Duodenal mucosa (tissue), 2 donors: ENCODE data around the gene DDX4.
A peak's percentile ranks its signal among the peaks of the same experiment; 100 is the strongest.
"Not testable (repeated sequence)": the region's sequence is repeated elsewhere in the genome, so short reads cannot be mapped to it uniquely, and the experiment has no call there.

ENCODE experiments used
- H3K27ac ChIP-seq: one replicate; pipeline ENCODE4 v1.7.0; 2013; ENCODE audit warnings: low read depth, low read length
- H3K27me3 ChIP-seq, 2 donors: one replicate each; pipeline ENCODE4 v1.7.0; 2013; ENCODE audit warnings: low read length in 2 of 2, control low read depth in 1 of 2; ENCODE audit not compliant: insufficient read depth in 2 of 2, control insufficient read depth in 1 of 2
- H3K36me3 ChIP-seq, 2 donors: one replicate each; pipeline ENCODE4 v1.7.0; 2013; ENCODE audit warnings: low read length in 2 of 2, control low read depth in 1 of 2; ENCODE audit not compliant: insufficient read depth in 2 of 2, control insufficient read depth in 1 of 2
- H3K4me1 ChIP-seq, 2 donors: one replicate each; pipeline ENCODE4 v1.7.0; 2013; ENCODE audit warnings: low read length in 2 of 2, control low read depth in 1 of 2; ENCODE audit not compliant: insufficient read depth in 2 of 2, control insufficient read depth in 1 of 2
- H3K4me3 ChIP-seq, 2 donors: one replicate each; pipeline ENCODE4 v1.7.0; 2013; ENCODE audit warnings: low read length in 2 of 2, low read depth in 1 of 2
- H3K9ac ChIP-seq, 2 donors: one replicate each; pipeline ENCODE4 v1.7.0; 2013; ENCODE audit warnings: low read length in 2 of 2, low read depth in 1 of 2
- H3K9me3 ChIP-seq, 2 donors: one replicate each; pipeline ENCODE4 v1.7.0; 2013; ENCODE audit warnings: low read length in 2 of 2, control low read depth in 1 of 2; ENCODE audit not compliant: control insufficient read depth in 1 of 2

The DDX4 gene

DNA sequence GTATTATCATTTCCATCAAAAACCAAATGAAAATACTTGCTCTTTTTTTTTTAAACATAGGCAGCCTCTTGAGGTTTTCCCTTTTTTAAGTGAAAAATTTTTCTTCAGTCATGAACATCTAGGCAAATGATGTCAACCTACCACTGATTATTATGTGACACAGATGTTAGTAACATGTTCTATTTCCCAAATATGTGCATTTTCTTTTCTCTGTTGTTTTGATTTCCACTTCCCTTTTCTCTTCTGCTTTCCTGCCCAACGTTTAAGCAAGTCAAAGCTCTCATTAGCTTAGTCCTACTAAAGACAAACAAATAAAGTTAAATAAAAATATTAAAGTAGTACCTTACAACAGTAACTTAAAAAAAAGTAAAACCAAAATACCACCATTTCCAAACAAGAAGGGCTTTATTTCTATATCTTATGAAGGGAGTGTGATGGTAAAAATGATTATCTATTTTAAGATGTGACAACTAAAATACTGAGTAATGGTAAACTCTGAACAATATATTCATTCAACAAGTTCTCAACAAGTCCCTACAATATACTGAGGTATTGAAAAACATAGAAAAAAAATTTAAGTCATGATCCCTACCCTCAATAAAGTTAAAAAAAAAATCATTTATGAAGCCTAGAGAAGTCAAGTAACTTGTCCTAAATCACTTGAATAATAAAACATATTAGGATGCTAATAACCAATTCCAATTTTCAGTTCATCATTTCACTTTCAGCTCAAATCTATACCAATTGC, 35.1 kb upstream of the DDX4 start:
- Histone ChIP-seq H3K36me3 (peaks cover 0 to 4% of the 10 kb centered on the region in 2 donors), H3K4me1 (no peaks in the 10 kb centered on the region), H3K27me3 (no peaks in the 10 kb centered on the region), H3K9me3 (no peaks in the 10 kb centered on the region), H3K9ac (no peak overlapping the region), H3K4me3 (no peak overlapping the region), H3K27ac (no peak overlapping the region)

GRCh38 chr5:55706230-55706629, 31.6 kb upstream of the DDX4 start:
- Histone ChIP-seq H3K4me3 (no peak overlapping the region), H3K27ac (no peak overlapping the region), H3K36me3 (peaks cover 5 to 8% of the 10 kb centered on the region in 2 donors), H3K27me3 (no peaks in the 10 kb centered on the region), H3K4me1 (peaks cover 1 to 2% of the 10 kb centered on the region in 2 donors), H3K9ac (no peak overlapping the region), H3K9me3 (no peaks in the 10 kb centered on the region)

DNA sequence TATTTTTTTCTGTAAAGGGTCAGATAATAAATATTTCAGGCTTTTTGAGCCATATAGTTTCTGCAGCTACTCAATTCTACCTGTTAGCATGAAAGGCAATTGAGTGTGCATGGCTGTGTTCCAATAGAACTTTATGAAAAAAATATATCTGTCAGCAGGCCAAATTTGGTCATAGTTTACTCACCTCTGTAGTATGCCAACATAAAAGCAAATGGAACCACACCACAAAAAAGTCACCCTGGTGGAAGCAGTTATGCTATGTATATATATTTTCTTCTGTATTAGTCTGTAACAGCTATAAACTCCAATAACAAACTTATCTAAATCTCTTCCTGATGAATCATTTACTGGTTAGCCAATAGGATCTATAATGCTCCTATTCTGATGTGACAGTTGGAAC, 29.1 kb upstream of the DDX4 start:
- no peak overlapping the region for H3K27ac ChIP-seq
- H3K27me3 ChIP-seq, result no peaks in the 10 kb centered on the region
- H3K36me3 ChIP-seq, result peaks cover 5 to 8% of the 10 kb centered on the region in 2 donors
- no peaks in the 10 kb centered on the region for H3K9me3 ChIP-seq
- no peak overlapping the region for H3K9ac ChIP-seq
- H3K4me3 ChIP-seq, result no peak overlapping the region
- H3K4me1 ChIP-seq, result peaks cover 4 to 13% of the 10 kb centered on the region in 2 donors

GRCh38 chr5:55711507-55712022, 26.3 kb upstream of the DDX4 start:
- Histone ChIP-seq H3K27ac (no peak overlapping the region), H3K4me1 (peaks cover 4 to 13% of the 10 kb centered on the region in 2 donors), H3K9me3 (no peaks in the 10 kb centered on the region), H3K36me3 (peaks cover 5 to 8% of the 10 kb centered on the region in 2 donors), H3K27me3 (no peaks in the 10 kb centered on the region), H3K9ac (peak overlapping the region; percentile 74 to 85), H3K4me3 (peak overlapping the region; percentile 83 to 99)

DNA sequence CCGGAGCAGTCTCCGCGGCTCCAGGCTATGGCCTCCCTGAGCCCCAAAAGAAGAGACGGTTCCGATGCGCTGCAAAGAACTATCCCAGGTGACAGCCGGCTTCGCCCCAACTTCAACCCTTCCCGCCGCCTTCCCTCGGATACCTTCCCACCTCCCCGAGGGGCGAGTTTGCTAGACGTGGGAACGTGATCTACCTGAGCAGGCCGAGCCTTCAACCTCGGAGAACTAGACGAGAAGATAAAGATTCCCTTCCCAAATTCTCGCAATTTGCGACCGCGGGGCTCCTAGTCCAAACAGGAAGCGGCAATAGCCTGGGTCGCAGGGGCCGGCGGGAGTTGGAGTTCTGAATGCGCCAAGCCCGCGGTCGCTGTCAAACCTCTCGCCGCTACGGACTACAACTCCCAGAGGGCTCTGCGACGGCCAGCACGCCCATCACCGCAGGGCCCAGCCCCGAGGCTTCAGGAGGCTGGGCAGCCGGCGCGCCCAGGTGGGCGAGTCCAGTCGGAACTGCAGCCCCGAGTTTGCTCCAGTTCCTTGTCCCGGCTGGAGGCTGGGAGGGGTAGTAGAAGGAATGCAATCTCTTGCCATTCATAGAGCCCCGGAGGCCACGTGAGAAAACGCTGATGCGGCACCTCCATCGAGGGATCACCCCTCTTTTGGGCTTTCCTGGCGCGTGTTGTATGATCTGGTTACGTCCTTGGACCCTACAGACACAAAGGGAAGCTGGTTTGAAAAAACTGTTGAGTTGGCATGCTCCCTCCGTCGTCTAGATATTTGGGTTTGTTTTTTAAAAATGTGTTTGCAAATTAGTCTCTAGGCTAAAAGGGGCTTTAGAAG, 25.6 kb upstream of the DDX4 start, which contains the start of gene SLC38A9:
Gene SLC38A9 (minus strand): TSS at position 302 of the 837 bp plus-strand sequence. CDS start 14,366 bp downstream, outside the sequence.
- H3K36me3 ChIP-seq, result peaks cover 5 to 8% of the 10 kb centered on the region in 2 donors
- peaks cover 4 to 13% of the 10 kb centered on the region in 2 donors for H3K4me1 ChIP-seq
- H3K9ac ChIP-seq, result peak within 1 kb of the TSS; percentile 74 to 85
- H3K4me3 ChIP-seq, result peak within 1 kb of the TSS; percentile 83 to 99
- no peaks in the 10 kb centered on the region for H3K27me3 ChIP-seq
- H3K9me3 ChIP-seq, result no peaks in the 10 kb centered on the region
- no peak within 1 kb of the TSS for H3K27ac ChIP-seq

- H3K9me3 ChIP-seq, result no peaks in the 10 kb centered on the region
- no peaks in the 10 kb centered on the region for H3K27me3 ChIP-seq
- H3K27ac ChIP-seq, result no peak overlapping the region
- H3K4me1 ChIP-seq, result peaks cover 4 to 13% of the 10 kb centered on the region in 2 donors
- no peak overlapping the region for H3K9ac ChIP-seq
- no peak overlapping the region for H3K4me3 ChIP-seq
- H3K36me3 ChIP-seq, result no peaks in the 10 kb centered on the region
Observed at GRCh38 chr5:55713871-55714270, 24.0 kb upstream of the DDX4 start.

DNA sequence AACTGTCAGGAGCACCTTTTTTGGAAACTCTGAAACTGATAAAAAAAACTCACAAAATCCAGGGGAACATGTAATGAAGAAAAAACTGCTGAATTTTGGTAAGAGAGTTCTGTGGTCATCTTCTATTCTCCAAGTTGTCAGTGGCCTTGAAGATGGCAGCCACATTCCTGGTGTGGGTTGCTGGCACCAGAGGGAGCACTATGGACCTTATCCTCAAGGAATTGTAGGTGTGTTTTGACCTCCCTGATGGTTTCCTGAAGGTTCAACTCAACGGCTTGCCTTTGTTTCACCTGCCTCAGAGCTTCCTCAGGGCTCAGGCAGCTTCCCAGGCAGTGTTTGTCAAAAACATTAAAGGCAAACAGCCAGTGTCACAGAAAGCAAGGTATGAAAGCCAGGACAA, 23.5 kb upstream of the DDX4 start:
- Histone ChIP-seq H3K27ac (no peak overlapping the region), H3K9me3 (no peaks in the 10 kb centered on the region), H3K4me1 (peaks cover 4 to 13% of the 10 kb centered on the region in 2 donors), H3K4me3 (no peak overlapping the region), H3K9ac (no peak overlapping the region), H3K36me3 (no peaks in the 10 kb centered on the region), H3K27me3 (no peaks in the 10 kb centered on the region)

- Histone ChIP-seq H3K27ac (no peak overlapping the region), H3K27me3 (no peaks in the 10 kb centered on the region), H3K9me3 (no peaks in the 10 kb centered on the region), H3K36me3 (no peaks in the 10 kb centered on the region), H3K4me3 (no peak overlapping the region), H3K9ac (no peak overlapping the region), H3K4me1 (peaks cover 4 to 13% of the 10 kb centered on the region in 2 donors)
Observed at GRCh38 chr5:55714749-55715148, 23.1 kb upstream of the DDX4 start.

DNA sequence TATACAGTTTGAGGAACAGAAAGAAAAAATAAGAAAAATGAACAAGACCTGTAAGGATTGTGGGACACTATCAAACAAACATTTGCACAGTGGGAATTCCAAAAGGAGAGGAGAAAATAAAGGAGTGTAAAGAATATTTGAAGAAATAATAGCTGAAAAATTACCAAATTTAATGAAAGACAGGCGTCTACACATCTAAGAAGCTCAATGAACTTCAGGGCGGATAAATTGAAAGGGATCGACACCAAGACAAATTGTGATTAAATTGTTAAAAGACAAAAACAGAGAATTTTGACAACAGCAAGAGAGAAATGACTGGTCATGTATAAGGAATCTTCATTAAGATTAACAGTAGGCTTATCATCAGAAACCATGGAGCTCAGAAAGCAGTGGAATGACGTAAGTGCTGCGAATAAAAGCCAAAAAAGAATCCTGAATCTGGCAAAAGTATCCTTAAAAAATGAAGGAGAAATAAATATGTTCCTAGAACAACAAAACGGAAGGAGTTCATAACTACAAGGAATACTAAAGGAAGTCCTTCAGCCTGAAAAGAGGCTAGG, 22.3 kb upstream of the DDX4 start:
- no peaks in the 10 kb centered on the region for H3K9me3 ChIP-seq
- H3K9ac ChIP-seq, result no peak overlapping the region
- H3K4me1 ChIP-seq, result peaks cover 4 to 13% of the 10 kb centered on the region in 2 donors
- H3K27me3 ChIP-seq, result no peaks in the 10 kb centered on the region
- no peak overlapping the region for H3K27ac ChIP-seq
- no peak overlapping the region for H3K4me3 ChIP-seq
- H3K36me3 ChIP-seq, result no peaks in the 10 kb centered on the region

DNA sequence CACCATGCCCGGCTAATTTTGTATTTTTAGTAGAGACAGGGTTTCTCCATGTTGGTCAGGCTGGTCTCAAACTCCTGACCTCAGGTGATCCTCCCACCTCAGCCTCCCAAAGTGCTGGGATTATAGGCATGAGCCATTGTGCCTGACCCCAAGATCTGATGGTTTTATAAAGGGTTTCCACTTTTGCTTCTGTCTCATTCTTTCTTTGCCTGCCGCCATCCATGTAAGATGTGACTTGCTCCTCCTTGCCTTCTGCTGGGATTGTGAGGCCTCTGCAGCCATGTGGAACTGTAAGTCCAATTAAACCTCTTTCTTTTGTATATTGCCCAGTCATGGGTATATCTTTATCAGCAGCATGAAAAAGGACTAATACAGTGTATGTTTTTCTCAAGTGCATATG, 18.8 kb upstream of the DDX4 start:
- not testable (repeated sequence) for H3K4me3 ChIP-seq, H3K36me3 ChIP-seq, H3K9ac ChIP-seq, H3K4me1 ChIP-seq, H3K27ac ChIP-seq, H3K27me3 ChIP-seq, H3K9me3 ChIP-seq
